ENCODE results near the gene HDDC2.

Gene HDDC2

DNA sequence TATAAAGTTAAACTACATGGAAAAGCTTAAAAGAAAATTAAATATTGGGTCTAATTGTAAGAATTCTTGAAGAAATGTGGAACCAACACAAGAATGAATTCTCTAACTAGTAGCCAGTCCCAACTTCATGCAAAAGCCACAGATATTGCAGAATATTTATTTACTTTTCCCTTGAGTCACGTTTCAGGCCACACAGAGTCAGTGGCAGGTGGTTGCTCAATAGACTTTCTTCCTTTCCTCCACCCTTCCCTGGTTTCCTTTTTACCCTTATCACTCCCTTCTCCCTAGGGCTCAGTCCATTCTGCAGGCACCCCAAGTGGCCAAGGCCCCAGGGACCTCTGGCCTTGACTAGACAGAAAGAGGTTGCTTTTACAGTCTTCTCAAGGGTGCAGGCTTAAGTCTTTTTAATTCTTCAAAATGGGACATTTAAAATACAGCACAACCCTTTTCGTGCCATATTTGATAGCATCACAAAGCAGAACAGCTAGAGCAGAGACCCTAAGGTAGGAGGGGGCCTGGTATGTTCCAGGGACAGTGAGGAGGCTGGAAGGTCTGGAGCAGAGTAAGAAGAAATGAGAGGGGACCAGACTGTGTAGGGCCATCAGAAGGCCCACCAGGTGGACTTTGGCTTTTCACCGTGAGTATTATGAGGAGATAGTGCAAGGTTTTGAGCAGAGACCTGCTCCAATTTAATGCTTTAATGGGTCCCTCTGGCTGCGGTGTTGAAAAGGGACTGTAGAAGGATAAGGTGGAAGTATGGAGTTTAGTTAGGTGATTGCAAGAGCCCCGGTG is 65.0 kb downstream of the HDDC2 start:
- no peak for TF ChIP-seq CTCF (IDR thresholded peaks at IDR 0.05; ENCODE audit: unreplicated experiment in 3 of 3)
- no peak overlapping the region for H3K4me3 Mint-ChIP-seq
- H3K4me1 Mint-ChIP-seq: peaks cover 14% of the 10 kb centered on the region
- peaks cover 21% of the 10 kb centered on the region for H3K9me3 Mint-ChIP-seq
- H3K27ac Mint-ChIP-seq: no peak overlapping the region
- peaks cover 25% of the 10 kb centered on the region for H3K36me3 Mint-ChIP-seq (ENCODE audit: low read depth)
- no peaks in the 10 kb centered on the region for H3K27me3 Mint-ChIP-seq (ENCODE audit: low read depth)

DNA sequence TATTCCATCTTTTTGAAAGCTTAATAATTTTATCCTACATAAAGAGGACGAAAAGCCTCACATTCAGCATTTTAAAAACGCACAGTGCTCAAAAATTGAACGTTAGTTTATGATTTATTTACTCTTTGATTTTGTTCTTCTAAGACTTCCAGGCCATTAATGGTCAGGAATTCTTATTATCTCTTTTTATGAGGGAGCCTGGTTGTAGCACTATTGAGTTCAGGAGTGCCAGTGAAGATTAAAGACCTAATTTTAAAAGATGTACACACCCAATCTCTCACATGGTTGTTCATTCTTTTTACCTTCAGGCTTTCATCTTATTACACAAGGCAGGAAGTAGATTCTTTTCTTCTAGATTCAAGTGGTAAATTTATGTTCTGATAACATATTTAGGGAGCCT is 68.6 kb downstream of the HDDC2 start:
- Mint-ChIP-seq H3K9me3 (no peaks in the 10 kb centered on the region), H3K27ac (peak overlapping the region; percentile 67 to 95 (median 79)), H3K4me3 (no peak overlapping the region), H3K4me1 (peaks cover 21% of the 10 kb centered on the region), H3K36me3 (ENCODE audit: low read depth) (no peaks in the 10 kb centered on the region), H3K27me3 (ENCODE audit: low read depth) (no peaks in the 10 kb centered on the region)
- TF ChIP-seq CTCF (IDR thresholded peaks at IDR 0.05; ENCODE audit: unreplicated experiment in 3 of 3): no peak

GRCh38 chr6:125232466-125232865 is 69.3 kb downstream of the HDDC2 start:
- no peak overlapping the region for H3K4me3 Mint-ChIP-seq
- TF ChIP-seq CTCF (IDR thresholded peaks at IDR 0.05; ENCODE audit: unreplicated experiment in 3 of 3): no peak
- peak overlapping the region; percentile 39 to 95 (median 67) for H3K27ac Mint-ChIP-seq
- H3K9me3 Mint-ChIP-seq: no peaks in the 10 kb centered on the region
- H3K4me1 Mint-ChIP-seq: peaks cover 21% of the 10 kb centered on the region
- H3K27me3 Mint-ChIP-seq (ENCODE audit: low read depth): no peaks in the 10 kb centered on the region
- no peaks in the 10 kb centered on the region for H3K36me3 Mint-ChIP-seq (ENCODE audit: low read depth)

- Mint-ChIP-seq H3K4me3 (no peak overlapping the region), H3K27me3 (ENCODE audit: low read depth) (no peaks in the 10 kb centered on the region), H3K9me3 (no peaks in the 10 kb centered on the region), H3K4me1 (peaks cover 21% of the 10 kb centered on the region), H3K27ac (peak overlapping the region in 2 of 3 experiments; percentile 18 to 67), H3K36me3 (ENCODE audit: low read depth) (no peaks in the 10 kb centered on the region)
- no peak for TF ChIP-seq CTCF (IDR thresholded peaks at IDR 0.05; ENCODE audit: unreplicated experiment in 3 of 3)
Measured at GRCh38 chr6:125231574-125232343, 70.0 kb downstream of the HDDC2 start.

DNA sequence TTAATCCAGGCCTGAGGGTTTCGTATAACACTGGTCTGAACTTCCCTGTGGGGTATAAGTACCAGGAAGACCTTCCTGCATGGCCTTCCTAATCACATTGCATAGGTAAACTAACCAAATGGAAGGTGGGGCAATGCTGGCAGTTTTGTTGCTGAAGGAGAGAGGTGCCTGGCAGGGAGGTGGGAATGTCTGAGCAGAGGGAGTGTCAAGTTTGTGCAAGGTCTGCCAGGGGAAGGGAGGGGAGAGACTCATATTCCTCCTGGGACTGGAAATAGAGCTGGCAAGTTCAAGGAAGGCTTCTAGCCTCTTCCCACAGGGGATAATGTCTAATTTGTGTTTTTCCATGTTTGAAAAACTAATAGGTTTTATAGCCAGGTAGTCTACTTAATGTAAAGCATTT is 70.6 kb downstream of the HDDC2 start:
- Mint-ChIP-seq H3K4me3 (no peak overlapping the region), H3K9me3 (no peaks in the 10 kb centered on the region), H3K36me3 (ENCODE audit: low read depth) (no peaks in the 10 kb centered on the region), H3K27me3 (ENCODE audit: low read depth) (no peaks in the 10 kb centered on the region), H3K4me1 (peaks cover 21% of the 10 kb centered on the region), H3K27ac (peak overlapping the region in 2 of 3 experiments; percentile 18 to 39)
- no peak for TF ChIP-seq CTCF (IDR thresholded peaks at IDR 0.05; ENCODE audit: unreplicated experiment in 3 of 3)

Data from nephron (organoid).